Activated T-cell treated with anti-CD3 and anti-CD28 coated beads, Interleukin-2, amount 50 U/mL, for 24 hours (primary cell): ENCODE results near the gene SYT2.
"Not testable (repeated sequence)": the region's sequence is repeated elsewhere in the genome, so short reads cannot be mapped to it uniquely, and the experiment has no call there.

Source experiments
- DNase-seq: peaks from one replicate; pipeline ENCODE4 v3.0.0-alpha.2; 2020
- H3K27ac Mint-ChIP-seq: 2 replicates; pipeline ENCODE4 v1.8.0; 2020; ENCODE audit warnings: mild to moderate bottlenecking, mixed read lengths
- H3K27me3 Mint-ChIP-seq: 2 replicates; pipeline ENCODE4 v1.8.0; 2020; ENCODE audit warnings: mixed read lengths
- H3K36me3 Mint-ChIP-seq: 2 replicates; pipeline ENCODE4 v1.8.0; 2020; ENCODE audit warnings: low read depth, mixed read lengths
- H3K4me1 Mint-ChIP-seq: 2 replicates; pipeline ENCODE4 v1.8.0; 2020; ENCODE audit warnings: low read depth, mixed read lengths
- H3K4me3 Mint-ChIP-seq: 2 replicates; pipeline ENCODE4 v1.8.0; 2020; ENCODE audit warnings: mild to moderate bottlenecking, moderate library complexity, mixed read lengths
- H3K9me3 Mint-ChIP-seq: 2 replicates; pipeline ENCODE4 v1.8.0; 2020; ENCODE audit warnings: mixed read lengths

Gene SYT2

GRCh38 chr1:202649553-202650392, 60.5 kb downstream of the SYT2 start:
- DNase-seq, result no peak
- H3K27me3 Mint-ChIP-seq, result peaks cover 33% of the 10 kb centered on the region
- peaks cover under 1% of the 10 kb centered on the region for H3K4me1 Mint-ChIP-seq
- no peak overlapping the region for H3K4me3 Mint-ChIP-seq
- no peaks in the 10 kb centered on the region for H3K9me3 Mint-ChIP-seq
- no peaks in the 10 kb centered on the region for H3K36me3 Mint-ChIP-seq
- no peak overlapping the region for H3K27ac Mint-ChIP-seq

DNA sequence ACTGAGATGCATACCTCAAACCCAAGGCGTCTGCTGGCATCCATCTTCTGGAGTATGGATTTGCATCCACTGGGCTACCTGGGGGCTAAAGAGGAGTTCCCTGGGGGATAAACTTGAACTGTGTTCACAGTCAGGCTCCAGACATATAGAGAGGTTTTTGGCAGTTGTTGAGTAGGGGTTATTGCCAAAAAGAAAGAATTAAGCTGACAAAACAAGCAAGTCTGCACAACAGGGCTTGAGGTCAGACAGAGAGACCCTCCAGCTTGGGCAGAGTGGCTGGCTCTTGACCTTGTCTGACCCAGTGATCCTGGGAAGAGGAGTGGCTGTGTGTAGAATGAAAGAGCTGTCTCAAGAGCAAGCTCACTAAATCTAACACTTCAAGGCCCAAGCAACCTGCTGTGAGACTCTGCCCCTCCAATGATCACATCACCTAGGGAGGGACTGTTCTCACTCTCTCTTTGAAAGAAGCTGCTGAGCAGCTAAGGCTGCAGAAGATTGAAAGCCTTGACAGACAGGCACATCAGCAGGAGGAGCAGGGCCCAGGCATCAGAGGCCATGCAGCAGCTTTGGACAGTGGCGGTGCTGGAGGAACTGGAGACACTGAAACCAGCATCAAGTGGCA, 61.5 kb downstream of the SYT2 start:
- peaks cover 11% of the 10 kb centered on the region for H3K4me1 Mint-ChIP-seq
- H3K27me3 Mint-ChIP-seq, result peaks cover 44% of the 10 kb centered on the region
- DNase-seq, result no peak
- H3K27ac Mint-ChIP-seq, result no peak overlapping the region
- H3K9me3 Mint-ChIP-seq, result no peaks in the 10 kb centered on the region
- no peak overlapping the region for H3K4me3 Mint-ChIP-seq
- no peaks in the 10 kb centered on the region for H3K36me3 Mint-ChIP-seq

- H3K36me3 Mint-ChIP-seq, result no peaks in the 10 kb centered on the region
- peaks cover 70% of the 10 kb centered on the region for H3K27me3 Mint-ChIP-seq
- H3K4me1 Mint-ChIP-seq, result peaks cover 25% of the 10 kb centered on the region
- H3K9me3 Mint-ChIP-seq, result no peaks in the 10 kb centered on the region
- no peak overlapping the region for H3K4me3 Mint-ChIP-seq
- DNase-seq, result no peak
- H3K27ac Mint-ChIP-seq, result no peak overlapping the region
Measured at GRCh38 chr1:202645097-202645476, 65.2 kb downstream of the SYT2 start.

- peak overlapping the region; percentile 35 for H3K4me3 Mint-ChIP-seq
- H3K9me3 Mint-ChIP-seq, result no peaks in the 10 kb centered on the region
- peaks cover 25% of the 10 kb centered on the region for H3K4me1 Mint-ChIP-seq
- DNase-seq, result no peak
- no peaks in the 10 kb centered on the region for H3K36me3 Mint-ChIP-seq
- H3K27ac Mint-ChIP-seq, result no peak overlapping the region
- H3K27me3 Mint-ChIP-seq, result peaks cover 75% of the 10 kb centered on the region
Measured at GRCh38 chr1:202644219-202645096, 65.8 kb downstream of the SYT2 start.

- H3K9me3 Mint-ChIP-seq, result no peaks in the 10 kb centered on the region
Measured at GRCh38 chr1:202643397-202644218, 66.6 kb downstream of the SYT2 start.

DNA sequence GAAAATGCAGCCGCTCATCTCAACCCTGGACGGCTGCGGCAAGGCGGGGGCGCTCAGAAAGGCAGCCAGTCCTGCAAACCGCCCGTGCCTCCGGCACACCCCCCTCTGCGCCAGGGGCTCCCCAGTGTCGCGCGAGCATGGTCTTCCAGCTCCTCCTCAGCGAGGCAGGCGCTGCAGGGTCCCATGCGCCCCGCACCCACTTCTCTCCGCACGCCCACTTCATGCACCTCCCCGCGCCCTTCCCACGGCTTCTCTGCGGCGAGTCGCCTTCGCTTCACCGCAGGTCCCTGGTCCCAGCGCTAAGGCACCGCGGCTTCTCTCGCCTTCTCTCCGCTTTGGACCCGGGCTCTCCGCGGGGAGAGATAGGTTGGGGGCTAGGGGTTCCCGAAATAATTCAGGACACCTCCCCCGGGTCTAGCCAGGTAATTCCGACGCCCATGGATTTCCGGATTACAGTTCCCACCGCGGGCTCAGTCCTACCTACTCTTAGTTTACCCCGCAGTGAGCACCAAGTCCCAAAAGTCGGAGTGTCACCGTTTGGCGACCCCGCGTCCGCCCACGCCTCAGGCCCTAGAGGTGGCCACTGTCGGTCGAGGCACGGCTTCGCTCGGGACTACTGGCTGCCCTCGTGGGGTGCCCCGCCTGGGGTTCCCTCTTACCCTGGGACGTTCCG, 67.5 kb downstream of the SYT2 start:
- H3K9me3 Mint-ChIP-seq, result no peaks in the 10 kb centered on the region
- peaks cover 25% of the 10 kb centered on the region for H3K4me1 Mint-ChIP-seq
- H3K27me3 Mint-ChIP-seq, result peaks cover 86% of the 10 kb centered on the region
- no peak overlapping the region for H3K27ac Mint-ChIP-seq
- no peaks in the 10 kb centered on the region for H3K36me3 Mint-ChIP-seq
- DNase-seq, result no peak
- peak overlapping the region; percentile 54 for H3K4me3 Mint-ChIP-seq

More at GRCh38 chr1:202643397-202644218, 66.6 kb downstream of the SYT2 start:
- Mint-ChIP-seq H3K4me1 (peaks cover 25% of the 10 kb centered on the region), H3K27me3 (peaks cover 81% of the 10 kb centered on the region), H3K27ac (no peak overlapping the region), H3K36me3 (no peaks in the 10 kb centered on the region), H3K4me3 (peak overlapping the region; percentile 60)
- peak; percentile 49 for DNase-seq

DNA sequence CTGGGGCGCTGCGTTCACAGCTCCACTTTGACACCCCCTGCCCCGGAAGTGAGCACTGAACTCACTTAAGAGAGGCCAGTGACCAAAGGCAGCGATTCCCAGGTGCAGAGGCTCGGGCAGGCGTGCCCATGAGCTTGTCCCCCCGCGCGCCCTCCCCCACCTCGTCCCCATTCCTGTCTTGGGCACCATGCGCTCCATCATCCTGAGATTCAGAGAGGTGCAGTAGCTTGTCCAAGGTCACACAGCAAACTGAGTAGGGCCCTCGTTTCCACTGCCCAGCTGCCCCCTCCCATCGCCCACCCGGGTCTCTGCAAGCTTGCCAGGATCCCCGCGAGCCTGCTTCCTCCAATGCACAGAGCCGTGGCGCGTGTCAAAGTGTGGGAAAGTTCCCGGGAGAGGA, 68.0 kb downstream of the SYT2 start:
- H3K27ac Mint-ChIP-seq, result no peak overlapping the region
- peak overlapping the region; percentile 54 for H3K4me3 Mint-ChIP-seq
- H3K36me3 Mint-ChIP-seq, result no peaks in the 10 kb centered on the region
- H3K4me1 Mint-ChIP-seq, result peaks cover 25% of the 10 kb centered on the region
- peaks cover 87% of the 10 kb centered on the region for H3K27me3 Mint-ChIP-seq
- DNase-seq, result no peak
- no peaks in the 10 kb centered on the region for H3K9me3 Mint-ChIP-seq

DNA sequence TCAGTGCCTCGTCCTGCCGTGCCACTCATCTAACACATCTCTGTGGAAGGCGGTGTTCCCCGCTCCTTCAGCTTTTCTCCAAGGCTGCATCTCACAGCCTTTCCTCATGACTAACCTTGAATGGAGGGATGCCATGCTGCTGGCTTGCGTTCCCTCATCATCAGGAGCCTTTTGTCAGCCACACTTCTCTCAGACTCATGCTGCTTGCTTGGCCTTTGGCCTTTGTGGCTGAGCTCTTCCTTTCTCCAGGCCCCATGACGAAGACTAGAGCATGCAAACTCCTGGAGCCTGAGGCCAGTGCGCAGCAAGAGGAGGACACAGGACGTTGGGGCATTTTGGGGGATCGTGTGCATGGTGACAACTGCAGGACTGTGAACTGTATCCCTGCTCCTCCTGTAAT, 70.8 kb downstream of the SYT2 start:
- Mint-ChIP-seq H3K4me1 (peaks cover 22% of the 10 kb centered on the region), H3K36me3 (no peaks in the 10 kb centered on the region), H3K9me3 (no peaks in the 10 kb centered on the region), H3K27ac (no peak overlapping the region), H3K4me3 (no peak overlapping the region), H3K27me3 (peaks cover 75% of the 10 kb centered on the region)
- no peak for DNase-seq

- H3K27ac Mint-ChIP-seq, H3K9me3 Mint-ChIP-seq, H3K4me3 Mint-ChIP-seq, H3K36me3 Mint-ChIP-seq, DNase-seq: not testable (repeated sequence)
- peaks cover 15% of the 10 kb centered on the region for H3K4me1 Mint-ChIP-seq
- H3K27me3 Mint-ChIP-seq, result peaks cover 72% of the 10 kb centered on the region
Measured at GRCh38 chr1:202638701-202639305, 71.5 kb downstream of the SYT2 start.

DNA sequence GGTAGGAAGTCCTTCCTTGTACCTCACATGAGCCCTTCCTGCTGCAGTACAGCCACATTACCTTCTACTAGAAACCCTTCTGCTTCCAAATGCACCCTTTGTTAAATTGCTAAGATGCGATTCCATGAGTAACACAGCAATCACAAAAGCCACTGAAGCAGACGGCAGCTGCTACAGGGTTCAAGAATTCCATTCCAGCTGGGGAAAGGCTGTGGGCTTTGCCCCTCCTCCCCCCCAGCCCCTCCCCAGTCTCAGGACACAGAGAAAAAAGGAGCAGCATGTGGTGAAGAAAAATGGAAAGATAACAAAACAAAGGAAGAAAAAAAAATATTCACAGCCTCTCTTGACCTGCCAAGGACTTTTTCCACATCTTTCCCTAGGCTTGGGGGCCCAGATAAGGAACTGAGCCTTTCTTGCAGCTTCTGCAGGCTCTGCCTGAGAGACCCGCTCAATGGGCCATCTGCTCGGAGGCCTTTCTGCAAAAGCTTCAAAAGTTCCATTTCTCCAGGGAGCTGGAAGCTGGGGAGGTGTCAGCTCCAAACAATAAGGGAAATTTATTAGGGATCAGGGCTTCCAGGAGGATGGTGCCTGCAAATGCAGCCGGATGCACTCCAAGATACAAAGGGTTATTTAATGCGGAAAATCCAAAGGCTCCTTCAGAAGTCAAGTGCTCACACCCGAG, 72.1 kb downstream of the SYT2 start:
- Mint-ChIP-seq H3K27me3 (peaks cover 66% of the 10 kb centered on the region), H3K4me3 (no peak overlapping the region), H3K4me1 (peaks cover 11% of the 10 kb centered on the region)

GRCh38 chr1:202637321-202638018, 72.8 kb downstream of the SYT2 start:
- DNase-seq, H3K9me3 Mint-ChIP-seq, H3K4me1 Mint-ChIP-seq, H3K4me3 Mint-ChIP-seq, H3K27ac Mint-ChIP-seq, H3K36me3 Mint-ChIP-seq: not testable (repeated sequence)
- peaks cover 65% of the 10 kb centered on the region for H3K27me3 Mint-ChIP-seq

More for the DNA sequence above, 72.1 kb downstream of the SYT2 start:
- H3K9me3 Mint-ChIP-seq, result no peaks in the 10 kb centered on the region
- no peaks in the 10 kb centered on the region for H3K36me3 Mint-ChIP-seq
- no peak overlapping the region for H3K27ac Mint-ChIP-seq
- no peak for DNase-seq

- not testable (repeated sequence) for H3K4me1 Mint-ChIP-seq, DNase-seq, H3K27ac Mint-ChIP-seq, H3K9me3 Mint-ChIP-seq, H3K4me3 Mint-ChIP-seq, H3K36me3 Mint-ChIP-seq
- H3K27me3 Mint-ChIP-seq, result peaks cover 63% of the 10 kb centered on the region
Measured at GRCh38 chr1:202636171-202636570, 74.1 kb downstream of the SYT2 start.
